ENCODE data around the gene SZT2.

SZT2 gene

DNA sequence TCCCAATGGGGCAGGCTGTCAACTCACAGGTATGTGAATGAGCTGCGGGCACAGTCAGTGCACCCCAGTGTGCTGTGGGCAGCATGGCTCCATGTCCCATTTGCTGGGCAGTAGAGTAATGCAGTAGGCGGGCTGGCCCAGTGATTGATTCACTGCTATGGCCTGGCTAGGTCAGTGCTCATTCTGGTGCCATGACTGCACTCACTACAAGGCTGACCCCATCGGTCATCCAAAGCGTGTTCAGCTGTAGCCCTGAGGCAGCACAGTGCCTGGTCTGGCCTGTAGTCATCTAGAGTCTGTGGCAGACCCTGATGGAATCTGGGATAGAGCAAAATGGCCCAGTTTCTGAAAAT lies 56.7 kb downstream of the SZT2 start:
- no peak overlapping the region for H3K9ac ChIP-seq (ENCODE audit: low read length)
- no peaks in the 10 kb centered on the region for H3K9me3 ChIP-seq (ENCODE audit: insufficient read depth, low read length)
- no peaks in the 10 kb centered on the region for H3K27me3 ChIP-seq (ENCODE audit: low read length)
- no peak overlapping the region for H3K4me3 ChIP-seq (ENCODE audit: insufficient read depth, low read length, poor library complexity, severe bottlenecking)
- H3K27ac ChIP-seq (ENCODE audit: low read depth, low read length), result no peak overlapping the region
- H3K36me3 ChIP-seq (ENCODE audit: low read length), result no peaks in the 10 kb centered on the region
- no peak for TF ChIP-seq EZH2phosphoT487 (conservative IDR thresholded peaks at IDR 0.05; ENCODE audit: low read length)
- TF ChIP-seq, protein P1, sequence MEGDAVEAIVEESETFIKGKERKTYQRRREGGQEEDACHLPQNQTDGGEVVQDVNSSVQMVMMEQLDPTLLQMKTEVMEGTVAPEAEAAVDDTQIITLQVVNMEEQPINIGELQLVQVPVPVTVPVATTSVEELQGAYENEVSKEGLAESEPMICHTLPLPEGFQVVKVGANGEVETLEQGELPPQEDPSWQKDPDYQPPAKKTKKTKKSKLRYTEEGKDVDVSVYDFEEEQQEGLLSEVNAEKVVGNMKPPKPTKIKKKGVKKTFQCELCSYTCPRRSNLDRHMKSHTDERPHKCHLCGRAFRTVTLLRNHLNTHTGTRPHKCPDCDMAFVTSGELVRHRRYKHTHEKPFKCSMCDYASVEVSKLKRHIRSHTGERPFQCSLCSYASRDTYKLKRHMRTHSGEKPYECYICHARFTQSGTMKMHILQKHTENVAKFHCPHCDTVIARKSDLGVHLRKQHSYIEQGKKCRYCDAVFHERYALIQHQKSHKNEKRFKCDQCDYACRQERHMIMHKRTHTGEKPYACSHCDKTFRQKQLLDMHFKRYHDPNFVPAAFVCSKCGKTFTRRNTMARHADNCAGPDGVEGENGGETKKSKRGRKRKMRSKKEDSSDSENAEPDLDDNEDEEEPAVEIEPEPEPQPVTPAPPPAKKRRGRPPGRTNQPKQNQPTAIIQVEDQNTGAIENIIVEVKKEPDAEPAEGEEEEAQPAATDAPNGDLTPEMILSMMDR (IDR thresholded peaks at IDR 0.05; ENCODE audit: insufficient read depth, low read length, poor library complexity, severe bottlenecking), result no peak
- no peaks in the 10 kb centered on the region for H3F3A ChIP-seq (ENCODE audit: insufficient read depth)
- no peak overlapping the region for H2AFZ ChIP-seq (ENCODE audit: low read depth, low read length, severe bottlenecking)
- H4K20me1 ChIP-seq (ENCODE audit: low read depth, low read length), result no peaks in the 10 kb centered on the region
- H3K4me2 ChIP-seq (ENCODE audit: low read depth, low read length, poor library complexity, severe bottlenecking), result no peak overlapping the region
- H3K79me2 ChIP-seq (ENCODE audit: insufficient read depth, low read length), result no peaks in the 10 kb centered on the region
- H3K9me2 ChIP-seq (replicated peaks; ENCODE audit: insufficient read depth, low read length), result no peaks in the 10 kb centered on the region

DNA sequence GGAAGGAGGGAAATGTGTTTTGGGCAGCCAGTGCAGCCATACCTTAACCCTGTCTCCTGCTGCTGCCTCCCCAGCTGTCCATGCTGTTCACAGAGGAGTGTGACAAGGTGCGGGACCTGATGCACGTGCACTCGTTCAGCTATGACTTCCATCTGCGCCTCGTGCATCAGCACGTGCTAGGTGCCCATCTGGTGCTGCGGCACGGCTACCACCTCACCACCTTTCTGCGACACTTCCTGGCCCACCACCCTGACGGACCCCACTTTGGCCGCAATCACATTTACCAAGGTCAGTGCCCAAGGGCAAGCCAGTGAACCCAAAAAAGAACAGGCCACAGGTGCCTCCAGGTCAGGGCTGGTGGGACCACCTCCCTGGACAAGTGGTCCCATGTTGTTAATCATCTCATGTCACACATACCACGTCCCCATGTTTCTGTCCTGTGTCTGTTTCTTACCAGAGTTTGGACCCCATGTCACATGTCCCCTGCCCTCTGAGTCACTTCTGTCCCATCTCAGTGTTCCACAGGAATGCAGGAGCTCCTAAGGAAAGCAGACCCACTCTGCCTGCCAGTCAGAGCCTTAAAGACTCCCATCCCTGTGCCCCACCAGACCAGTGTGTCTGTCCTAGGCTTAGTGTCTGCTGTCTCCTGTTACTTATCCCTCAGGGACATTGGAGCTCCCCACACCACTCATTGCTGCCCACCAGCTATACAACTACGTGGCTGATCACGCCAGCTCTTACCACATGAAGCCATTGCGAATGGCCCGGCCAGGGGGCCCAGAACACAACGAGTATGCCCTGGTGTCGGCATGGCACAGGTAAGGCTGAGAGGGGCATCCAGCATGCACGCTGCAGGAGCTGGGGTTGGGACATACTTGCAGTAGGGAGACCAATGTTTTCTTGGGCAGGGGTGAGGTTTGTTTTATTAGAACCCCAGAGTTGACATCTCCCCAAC lies 57.5 kb downstream of the SZT2 start:
- Histone ChIP-seq H3K4me3 (ENCODE audit: insufficient read depth, low read length, poor library complexity, severe bottlenecking) (no peak overlapping the region), H3K27ac (ENCODE audit: low read depth, low read length) (no peak overlapping the region), H3K27me3 (ENCODE audit: low read length) (no peaks in the 10 kb centered on the region), H3K79me2 (ENCODE audit: insufficient read depth, low read length) (no peaks in the 10 kb centered on the region), H2AFZ (ENCODE audit: low read depth, low read length, severe bottlenecking) (no peak overlapping the region), H3K36me3 (ENCODE audit: low read length) (no peaks in the 10 kb centered on the region), H3K9ac (ENCODE audit: low read length) (no peak overlapping the region), H3K9me3 (ENCODE audit: insufficient read depth, low read length) (no peaks in the 10 kb centered on the region), H3F3A (ENCODE audit: insufficient read depth) (no peaks in the 10 kb centered on the region), H4K20me1 (ENCODE audit: low read depth, low read length) (no peaks in the 10 kb centered on the region), H3K4me2 (ENCODE audit: low read depth, low read length, poor library complexity, severe bottlenecking) (no peak overlapping the region), H3K9me2 (replicated peaks; ENCODE audit: insufficient read depth, low read length) (no peaks in the 10 kb centered on the region)
- no peak for TF ChIP-seq EZH2phosphoT487 (conservative IDR thresholded peaks at IDR 0.05; ENCODE audit: low read length)
- TF ChIP-seq, protein P1 (IDR thresholded peaks at IDR 0.05; ENCODE audit: insufficient read depth, low read length, poor library complexity, severe bottlenecking), result no peak

DNA sequence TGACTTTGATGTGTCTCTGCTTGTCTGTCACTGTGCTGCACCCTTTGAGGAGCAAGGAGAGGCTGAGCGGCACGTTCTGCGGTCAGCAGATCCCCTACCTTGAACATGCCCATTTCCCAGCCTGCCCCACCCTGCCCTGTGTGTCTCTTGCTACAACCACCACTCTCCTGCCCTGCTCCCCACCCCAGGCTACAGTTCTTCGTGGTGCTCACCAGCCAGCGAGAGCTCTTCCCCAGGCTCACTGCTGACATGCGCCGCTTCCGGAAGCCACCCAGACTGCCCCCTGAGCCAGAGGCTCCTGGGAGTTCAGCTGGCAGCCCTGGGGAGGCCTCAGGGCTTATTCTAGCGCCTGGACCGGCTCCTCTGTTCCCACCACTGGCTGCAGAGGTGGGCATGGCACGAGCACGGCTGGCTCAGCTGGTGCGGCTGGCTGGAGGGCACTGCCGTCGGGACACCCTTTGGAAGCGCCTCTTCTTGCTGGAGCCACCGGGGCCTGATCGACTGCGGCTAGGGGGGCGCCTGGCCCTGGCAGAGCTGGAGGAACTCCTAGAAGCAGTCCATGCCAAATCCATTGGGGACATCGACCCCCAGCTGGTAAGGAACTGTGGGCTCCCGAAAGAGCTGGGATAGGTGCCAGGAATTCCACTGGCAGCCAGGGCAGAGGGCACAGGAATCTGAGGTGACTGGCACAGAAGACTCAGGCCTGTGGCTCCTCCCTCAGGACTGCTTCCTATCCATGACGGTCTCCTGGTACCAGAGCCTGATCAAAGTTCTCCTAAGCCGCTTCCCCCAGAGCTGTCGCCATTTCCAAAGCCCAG lies 58.4 kb downstream of the SZT2 start:
- Histone ChIP-seq H3K9me3 (ENCODE audit: insufficient read depth, low read length) (no peaks in the 10 kb centered on the region), H3K27ac (ENCODE audit: low read depth, low read length) (no peak overlapping the region), H2AFZ (ENCODE audit: low read depth, low read length, severe bottlenecking) (no peak overlapping the region), H3K79me2 (ENCODE audit: insufficient read depth, low read length) (no peaks in the 10 kb centered on the region), H3K27me3 (ENCODE audit: low read length) (no peaks in the 10 kb centered on the region), H4K20me1 (ENCODE audit: low read depth, low read length) (no peaks in the 10 kb centered on the region), H3K9ac (ENCODE audit: low read length) (no peak overlapping the region), H3F3A (ENCODE audit: insufficient read depth) (no peaks in the 10 kb centered on the region), H3K36me3 (ENCODE audit: low read length) (no peaks in the 10 kb centered on the region), H3K4me3 (ENCODE audit: insufficient read depth, low read length, poor library complexity, severe bottlenecking) (no peak overlapping the region), H3K4me2 (ENCODE audit: low read depth, low read length, poor library complexity, severe bottlenecking) (no peak overlapping the region), H3K9me2 (replicated peaks; ENCODE audit: insufficient read depth, low read length) (no peaks in the 10 kb centered on the region)
- no peak for TF ChIP-seq EZH2phosphoT487 (conservative IDR thresholded peaks at IDR 0.05; ENCODE audit: low read length)
- TF ChIP-seq, protein P1 (IDR thresholded peaks at IDR 0.05; ENCODE audit: insufficient read depth, low read length, poor library complexity, severe bottlenecking), result no peak

Measured in SU-DHL-6 (cell line).